Peyer's patch (tissue), 4 donors: ENCODE measurements around the gene C3AR1.
"Not testable (repeated sequence)": the region's sequence is repeated elsewhere in the genome, so short reads cannot be mapped to it uniquely, and the experiment has no call there.

Source experiments
- CTCF ChIP-seq, 6 experiments: fragments of 450-650 bp in 4 of 6; fragments of 200-600 bp in 2 of 6; sonication (generic) in 1 of 6; IDR thresholded peaks; one replicate each; pipeline ENCODE4 v1.5.1; 2017 to 2019; ENCODE audit warnings: antibody characterized with exemption in 6 of 6, mild to moderate bottlenecking in 3 of 6, moderate library complexity in 1 of 6
- POLR2A ChIP-seq, 2 donors: fragments of 450-650 bp; IDR thresholded peaks; one replicate each; pipeline ENCODE4 v1.5.1; 2017; ENCODE audit warnings: antibody characterized with exemption in 2 of 2, mild to moderate bottlenecking in 2 of 2, moderate library complexity in 2 of 2

DNA sequence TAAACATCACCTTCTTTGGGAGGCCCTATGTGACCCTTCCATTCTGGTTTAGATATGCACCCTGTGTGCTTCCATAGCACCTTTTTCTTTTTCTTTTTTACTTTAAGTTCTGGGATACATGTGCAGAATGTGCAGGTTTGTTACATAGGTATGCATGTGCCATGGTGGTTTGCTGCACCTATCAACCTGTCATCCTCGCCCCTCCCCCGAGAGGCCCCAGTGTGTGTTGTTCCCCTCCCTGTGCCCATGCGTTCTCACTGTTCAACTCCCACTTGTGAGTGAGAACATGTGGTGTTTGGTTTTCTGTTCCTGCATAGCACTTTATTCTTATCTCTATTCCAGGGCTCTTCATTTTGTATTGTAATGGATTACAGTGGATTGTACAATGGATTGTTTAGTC lies 18.2 kb upstream of the C3AR1 start:
- TF ChIP-seq CTCF, POLR2A (IDR thresholded peaks at IDR 0.05): not testable (repeated sequence)
